ENCODE results near the gene NOP56.

DNA sequence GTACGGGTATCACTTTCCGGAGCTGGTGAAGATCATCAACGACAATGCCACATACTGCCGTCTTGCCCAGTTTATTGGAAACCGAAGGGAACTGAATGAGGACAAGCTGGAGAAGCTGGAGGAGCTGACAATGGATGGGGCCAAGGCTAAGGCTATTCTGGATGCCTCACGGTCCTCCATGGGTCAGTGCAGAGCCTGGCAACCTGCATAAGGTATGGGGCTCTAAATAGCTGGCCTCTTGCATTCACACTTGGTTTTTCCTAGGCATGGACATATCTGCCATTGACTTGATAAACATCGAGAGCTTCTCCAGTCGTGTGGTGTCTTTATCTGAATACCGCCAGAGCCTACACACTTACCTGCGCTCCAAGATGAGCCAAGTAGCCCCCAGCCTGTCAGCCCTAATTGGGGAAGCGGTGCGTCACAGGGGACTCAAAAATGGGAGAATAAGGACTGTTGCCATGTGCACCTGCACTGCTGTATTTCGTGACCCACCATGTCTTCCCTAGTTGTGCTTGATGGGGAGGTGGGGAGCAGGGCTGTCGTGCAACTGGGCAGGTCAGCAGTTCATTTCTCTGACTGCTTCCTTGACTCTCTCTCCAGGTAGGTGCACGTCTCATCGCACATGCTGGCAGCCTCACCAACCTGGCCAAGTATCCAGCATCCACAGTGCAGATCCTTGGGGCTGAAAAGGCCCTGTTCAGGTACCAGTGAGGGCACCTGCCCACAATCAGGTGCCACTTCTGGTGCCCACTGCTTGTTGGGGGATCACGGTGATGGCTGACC, 3.1 kb downstream of the NOP56 start:
- TF ChIP-seq, protein P1, sequence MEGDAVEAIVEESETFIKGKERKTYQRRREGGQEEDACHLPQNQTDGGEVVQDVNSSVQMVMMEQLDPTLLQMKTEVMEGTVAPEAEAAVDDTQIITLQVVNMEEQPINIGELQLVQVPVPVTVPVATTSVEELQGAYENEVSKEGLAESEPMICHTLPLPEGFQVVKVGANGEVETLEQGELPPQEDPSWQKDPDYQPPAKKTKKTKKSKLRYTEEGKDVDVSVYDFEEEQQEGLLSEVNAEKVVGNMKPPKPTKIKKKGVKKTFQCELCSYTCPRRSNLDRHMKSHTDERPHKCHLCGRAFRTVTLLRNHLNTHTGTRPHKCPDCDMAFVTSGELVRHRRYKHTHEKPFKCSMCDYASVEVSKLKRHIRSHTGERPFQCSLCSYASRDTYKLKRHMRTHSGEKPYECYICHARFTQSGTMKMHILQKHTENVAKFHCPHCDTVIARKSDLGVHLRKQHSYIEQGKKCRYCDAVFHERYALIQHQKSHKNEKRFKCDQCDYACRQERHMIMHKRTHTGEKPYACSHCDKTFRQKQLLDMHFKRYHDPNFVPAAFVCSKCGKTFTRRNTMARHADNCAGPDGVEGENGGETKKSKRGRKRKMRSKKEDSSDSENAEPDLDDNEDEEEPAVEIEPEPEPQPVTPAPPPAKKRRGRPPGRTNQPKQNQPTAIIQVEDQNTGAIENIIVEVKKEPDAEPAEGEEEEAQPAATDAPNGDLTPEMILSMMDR (IDR thresholded peaks at IDR 0.05), result no peak
- no peak for TF ChIP-seq POLR2A (IDR thresholded peaks at IDR 0.05)
- TF ChIP-seq POLR2AphosphoS5 (IDR thresholded peaks at IDR 0.05), result no peak
- no peak for TF ChIP-seq EP300 (IDR thresholded peaks at IDR 0.05)
